Thoracic aorta (tissue), 2 donors: ENCODE measurements around the gene DYTN. TPM values are rescaled to one million over a fixed set of nuclear protein-coding genes. Genes with fewer than 3 reads are reported as not detected.

Experiments used
- ATAC-seq: fragments of 150-250 bp; one replicate; pipeline ENCODE4 v1.8.0; 2017; ENCODE audit warnings: low read depth; ENCODE audit not compliant: insufficient number of reproducible peaks, low FRiP score
- DNase-seq: peaks from one replicate; pipeline ENCODE4 v3.0.0-alpha.2; 2020; ENCODE audit warnings: low spot score
- H3K27ac ChIP-seq, 2 donors: fragments of 200-600 bp; sonication (generic); 1 replicate in 1 of 2; 2 replicates in 1 of 2; pipeline ENCODE4 v1.5.1; 2016; ENCODE audit warnings: mild to moderate bottlenecking in 2 of 2, moderate library complexity in 2 of 2
- H3K27me3 ChIP-seq: fragments of 200-600 bp; sonication (generic); replicated peaks from 2 replicates; pipeline ENCODE4 v1.6.0; 2016; ENCODE audit warnings: mild to moderate bottlenecking; ENCODE audit not compliant: insufficient read depth
- H3K36me3 ChIP-seq: fragments of 200-600 bp; sonication (generic); one replicate; pipeline ENCODE4 v1.5.1; 2016
- H3K4me1 ChIP-seq, 2 donors: fragments of 200-600 bp; sonication (generic); 1 replicate in 1 of 2; 2 replicates in 1 of 2; pipeline versions ENCODE4 v1.5.1 to v1.6.0; 2016; ENCODE audit warnings: low read depth in 2 of 2, mild to moderate bottlenecking in 1 of 2; ENCODE audit not compliant: control insufficient read depth in 1 of 2
- H3K4me3 ChIP-seq: fragments of 200-600 bp; sonication (generic); 2 replicates; pipeline ENCODE4 v1.5.1; 2016; ENCODE audit warnings: mild to moderate bottlenecking
- H3K9me3 ChIP-seq: fragments of 200-600 bp; sonication (generic); 2 replicates; pipeline ENCODE4 v1.5.1; 2016
- CTCF ChIP-seq: fragments of 200-600 bp; sonication (generic); IDR thresholded peaks from one replicate; pipeline ENCODE4 v1.5.1; 2019; ENCODE audit warnings: antibody characterized with exemption
- total RNA-seq, 2 donors: library from RNA; depleted of rRNA; stranded (reverse); fragments of >200 nt; gene quantifications; one replicate each; pipeline versions ENCODE4 v1.1.0 to v1.2.3, GENCODE V29; 2016

Gene DYTN
- total RNA-seq, 2 donors from 2014 or later, result not detected

GRCh38 chr2:206713746-206714145 lies 4.5 kb downstream of the DYTN start:
- Histone ChIP-seq H3K36me3 (no peaks in the 10 kb centered on the region), H3K9me3 (no peaks in the 10 kb centered on the region), H3K27ac (no peak overlapping the region), H3K27me3 (no peaks in the 10 kb centered on the region), H3K4me1 (no peaks in the 10 kb centered on the region), H3K4me3 (no peak overlapping the region)
- no peak for TF ChIP-seq CTCF
- no peak for ATAC-seq
- no peak for DNase-seq

GRCh38 chr2:206708286-206708685 lies 9.9 kb downstream of the DYTN start:
- no peaks in the 10 kb centered on the region for H3K4me1 ChIP-seq
- no peaks in the 10 kb centered on the region for H3K27me3 ChIP-seq
- no peak overlapping the region for H3K4me3 ChIP-seq
- ATAC-seq (no peak), DNase-seq (no peak)
- H3K27ac ChIP-seq, result no peak overlapping the region
- TF ChIP-seq CTCF, result no peak
- no peaks in the 10 kb centered on the region for H3K9me3 ChIP-seq
- no peaks in the 10 kb centered on the region for H3K36me3 ChIP-seq

GRCh38 chr2:206707164-206707701 lies 11.0 kb downstream of the DYTN start:
- Histone ChIP-seq H3K4me3 (no peak overlapping the region), H3K27ac (no peak overlapping the region), H3K27me3 (no peaks in the 10 kb centered on the region), H3K9me3 (no peaks in the 10 kb centered on the region), H3K4me1 (no peaks in the 10 kb centered on the region), H3K36me3 (no peaks in the 10 kb centered on the region)
- DNase-seq (no peak), ATAC-seq (no peak)
- no peak for TF ChIP-seq CTCF

GRCh38 chr2:206701952-206702605 lies 16.1 kb downstream of the DYTN start:
- no peaks in the 10 kb centered on the region for H3K27me3 ChIP-seq
- H3K4me1 ChIP-seq, result no peaks in the 10 kb centered on the region
- no peak for ATAC-seq
- no peak overlapping the region for H3K4me3 ChIP-seq
- no peaks in the 10 kb centered on the region for H3K9me3 ChIP-seq
- no peak overlapping the region for H3K27ac ChIP-seq
- no peaks in the 10 kb centered on the region for H3K36me3 ChIP-seq
- DNase-seq, result no peak
- TF ChIP-seq CTCF, result no peak

- no peaks in the 10 kb centered on the region for H3K4me1 ChIP-seq
- H3K9me3 ChIP-seq, result no peaks in the 10 kb centered on the region
- no peak for TF ChIP-seq CTCF
- no peak overlapping the region for H3K4me3 ChIP-seq
- ATAC-seq (no peak), DNase-seq (no peak)
- no peaks in the 10 kb centered on the region for H3K36me3 ChIP-seq
- H3K27ac ChIP-seq, result no peak overlapping the region
- no peaks in the 10 kb centered on the region for H3K27me3 ChIP-seq
Observed at GRCh38 chr2:206700156-206700555, 18.0 kb downstream of the DYTN start.
